Neural progenitor cell (in vitro differentiated cells): ENCODE measurements around the gene ACBD6. TPM values are rescaled to one million over a fixed set of nuclear protein-coding genes. Genes with fewer than 3 reads are reported as not detected.

Source experiments
- DNase-seq: peaks from one replicate; pipeline ENCODE4 v3.0.0-alpha.2; 2016; ENCODE audit warnings: low spot score
- H2AFZ ChIP-seq: fragments of 200-600 bp; sonication (generic); replicated peaks from 2 replicates; pipeline ENCODE4 v1.6.1; 2016; ENCODE audit warnings: antibody characterized with exemption
- H3F3A ChIP-seq: fragments of 200-600 bp; sonication (generic); 2 replicates; pipeline ENCODE4 v1.6.1; 2016; ENCODE audit warnings: antibody characterized with exemption, low read depth
- H3K27ac ChIP-seq: fragments of 200-600 bp; sonication (generic); 2 replicates; pipeline ENCODE4 v1.5.1; 2016; ENCODE audit warnings: mild to moderate bottlenecking
- H3K27me3 ChIP-seq: fragments of 200-600 bp; sonication (generic); 2 replicates; pipeline ENCODE4 v1.6.1; 2016; ENCODE audit warnings: mild to moderate bottlenecking, moderate library complexity
- H3K36me3 ChIP-seq: fragments of 200-600 bp; sonication (generic); 2 replicates; pipeline ENCODE4 v1.5.1; 2016
- H3K4me1 ChIP-seq: fragments of 200-600 bp; sonication (generic); 2 replicates; pipeline ENCODE4 v1.6.1; 2016; ENCODE audit warnings: mixed run types
- H3K4me2 ChIP-seq: fragments of 200-600 bp; sonication (generic); 2 replicates; pipeline ENCODE4 v1.6.1; 2016
- H3K4me3 ChIP-seq: fragments of 200-600 bp; sonication (generic); 2 replicates; pipeline ENCODE4 v1.5.1; 2016
- H3K79me2 ChIP-seq: fragments of 200-600 bp; sonication (generic); 2 replicates; pipeline ENCODE4 v1.6.1; 2016; ENCODE audit warnings: low read depth
- H3K9ac ChIP-seq: fragments of 200-600 bp; sonication (generic); 2 replicates; pipeline ENCODE4 v1.6.1; 2016
- H3K9me3 ChIP-seq: fragments of 200-600 bp; sonication (generic); 2 replicates; pipeline ENCODE4 v1.5.1; 2016; ENCODE audit warnings: low read depth
- H4K20me1 ChIP-seq: fragments of 200-600 bp; sonication (generic); 2 replicates; pipeline ENCODE4 v1.6.1; 2016; ENCODE audit warnings: low read depth
- H3K27ac Mint-ChIP-seq: 3 replicates; pipeline ENCODE4 v1.8.0; 2021; ENCODE audit warnings: mixed read lengths
- H3K27me3 Mint-ChIP-seq: 2 replicates; pipeline ENCODE4 v1.8.0; 2022; ENCODE audit warnings: low read depth, mild to moderate bottlenecking, inconsistent platforms, moderate library complexity, mixed read lengths; ENCODE audit not compliant: insufficient read depth
- H3K36me3 Mint-ChIP-seq: 3 replicates; pipeline ENCODE4 v1.8.0; 2021; ENCODE audit warnings: mixed read lengths
- H3K4me1 Mint-ChIP-seq: 3 replicates; pipeline ENCODE4 v1.8.0; 2021; ENCODE audit warnings: mixed read lengths
- H3K4me3 Mint-ChIP-seq: 3 replicates; pipeline ENCODE4 v1.8.0; 2021; ENCODE audit warnings: mild to moderate bottlenecking, moderate library complexity, mixed read lengths
- H3K9me3 Mint-ChIP-seq: 3 replicates; pipeline ENCODE4 v1.8.0; 2020; ENCODE audit warnings: mixed read lengths
- CTCF ChIP-seq: fragments of 200-600 bp; sonication (generic); IDR thresholded peaks from 2 replicates; pipeline ENCODE4 v1.5.1; 2017; ENCODE audit warnings: antibody characterized with exemption, mild to moderate bottlenecking
- EZH2 ChIP-seq: fragments of 200-600 bp; sonication (generic); IDR thresholded peaks from 2 replicates; pipeline ENCODE4 v1.6.1; 2017; ENCODE audit warnings: antibody characterized with exemption, mild to moderate bottlenecking, moderate library complexity
- EZH2phosphoT487 ChIP-seq: fragments of 200-600 bp; sonication (generic); IDR thresholded peaks from 2 replicates; pipeline ENCODE4 v1.6.1; 2017; ENCODE audit warnings: antibody characterized with exemption
- total RNA-seq: library from RNA; depleted of rRNA; stranded (reverse); fragments of >200 nt; gene quantifications from 2 replicates; pipeline ENCODE4 v1.2.3, GENCODE V29; 2015; ENCODE audit warnings: low replicate concordance

The ACBD6 gene
- total RNA-seq, 1 donor from 2014 or later, result 36.8 TPM

- Mint-ChIP-seq H3K9me3 (peaks cover 13% of the 10 kb centered on the region), H3K4me3 (no peak overlapping the region), H3K36me3 (no peaks in the 10 kb centered on the region), H3K27ac (no peak overlapping the region), H3K4me1 (peaks cover 7% of the 10 kb centered on the region), H3K27me3 (peaks cover 4% of the 10 kb centered on the region)
- Histone ChIP-seq H3K4me1 (no peaks in the 10 kb centered on the region), H3K27ac (no peak overlapping the region), H4K20me1 (no peaks in the 10 kb centered on the region), H3F3A (no peaks in the 10 kb centered on the region), H3K36me3 (no peaks in the 10 kb centered on the region), H3K79me2 (no peaks in the 10 kb centered on the region), H3K9ac (no peak overlapping the region), H3K4me3 (no peak overlapping the region), H3K27me3 (no peaks in the 10 kb centered on the region), H2AFZ (no peak overlapping the region), H3K9me3 (no peaks in the 10 kb centered on the region), H3K4me2 (no peak overlapping the region)
- no peak for DNase-seq
- TF ChIP-seq EZH2phosphoT487 (no peak), EZH2 (no peak), CTCF (no peak)
These were observed 8.5 kb upstream of the ACBD6 start for GRCh38 chr1:180510882-180511281.

DNA sequence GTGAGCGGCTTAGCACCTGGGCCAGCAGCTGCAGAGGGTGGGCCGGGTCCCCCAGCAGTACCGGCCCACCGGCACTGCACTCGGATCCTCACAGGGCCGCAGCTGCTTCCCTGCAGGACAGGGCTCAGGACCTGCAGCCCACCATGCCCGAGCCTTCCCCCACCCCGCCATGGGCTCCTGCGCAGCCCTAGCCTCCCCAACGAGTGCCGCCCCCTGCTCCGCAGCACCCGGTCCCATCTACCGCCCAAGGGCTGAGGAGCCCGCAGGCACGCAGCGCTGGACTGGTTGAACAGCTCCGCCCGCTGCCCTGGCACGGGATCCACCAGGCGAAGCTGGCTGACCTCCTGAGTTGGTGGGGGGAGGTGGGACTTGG lies 6.3 kb upstream of the ACBD6 start:
- H3K27ac Mint-ChIP-seq, result no peak overlapping the region
- H3K27me3 Mint-ChIP-seq, result peaks cover 4% of the 10 kb centered on the region
- no peak overlapping the region for H3K4me3 ChIP-seq
- no peak overlapping the region for H3K27ac ChIP-seq
- H3K9me3 Mint-ChIP-seq, result peaks cover 13% of the 10 kb centered on the region
- peaks cover 10% of the 10 kb centered on the region for H3K4me1 Mint-ChIP-seq
- H2AFZ ChIP-seq, result no peak overlapping the region
- no peak overlapping the region for H3K4me3 Mint-ChIP-seq
- no peaks in the 10 kb centered on the region for H3K36me3 ChIP-seq
- H3K36me3 Mint-ChIP-seq, result no peaks in the 10 kb centered on the region
- no peaks in the 10 kb centered on the region for H3K9me3 ChIP-seq
- H3F3A ChIP-seq, result peaks cover 8% of the 10 kb centered on the region
- no peaks in the 10 kb centered on the region for H3K4me1 ChIP-seq
- TF ChIP-seq EZH2phosphoT487 (no peak), EZH2 (no peak), CTCF (no peak)
- H3K27me3 ChIP-seq, result no peaks in the 10 kb centered on the region
- no peaks in the 10 kb centered on the region for H3K79me2 ChIP-seq
- H3K9ac ChIP-seq, result no peak overlapping the region
- no peaks in the 10 kb centered on the region for H4K20me1 ChIP-seq
- DNase-seq, result no peak
- no peak overlapping the region for H3K4me2 ChIP-seq

DNA sequence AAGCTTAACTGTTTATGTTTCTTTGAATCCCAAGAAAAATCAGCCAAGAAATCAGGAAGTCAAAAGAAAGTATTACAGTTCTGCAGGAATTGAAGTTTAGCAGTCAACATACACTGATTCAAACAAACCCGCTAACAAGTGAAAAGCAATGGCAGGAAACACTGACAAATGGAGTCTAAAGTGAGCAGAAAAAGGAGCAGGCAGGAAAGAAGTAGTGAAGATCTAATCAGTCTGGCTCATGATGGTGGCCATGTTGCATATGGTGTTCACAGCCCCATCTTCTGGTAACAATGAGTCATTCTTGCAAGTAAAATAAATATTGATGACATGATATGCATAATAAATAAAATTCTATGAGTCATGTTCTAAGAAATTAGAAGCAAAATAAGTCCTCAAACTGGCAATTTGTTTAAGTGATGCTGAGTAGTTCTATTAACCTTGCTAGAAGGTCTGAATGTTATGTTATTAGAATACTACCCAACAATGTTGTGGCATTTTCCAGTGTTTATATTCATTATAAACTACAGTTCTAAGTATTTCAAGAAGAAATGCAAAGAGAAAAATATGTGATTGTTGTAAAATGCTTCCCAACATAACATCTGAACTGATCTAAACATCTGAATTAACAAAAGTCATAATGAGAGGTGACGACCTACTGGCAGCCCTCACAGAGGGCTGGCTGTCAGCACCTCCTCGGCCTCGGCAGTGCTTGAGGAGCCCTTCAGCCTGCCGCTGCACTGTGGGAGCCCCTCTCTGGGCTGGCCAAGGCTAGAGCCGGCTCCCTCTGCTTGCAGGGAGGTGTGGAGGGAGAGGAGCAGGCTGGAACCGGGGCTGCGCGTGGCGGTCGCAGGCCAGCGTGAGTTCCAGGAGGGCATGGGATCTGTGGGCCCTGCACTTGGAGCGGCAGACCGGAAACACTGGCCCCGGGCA lies 5.7 kb upstream of the ACBD6 start:
- TF ChIP-seq EZH2, result no peak
- no peak for TF ChIP-seq CTCF
- TF ChIP-seq EZH2phosphoT487, result no peak
- H3K27me3 Mint-ChIP-seq, result peaks cover 4% of the 10 kb centered on the region
- no peak overlapping the region for H3K4me2 ChIP-seq
- H3K4me1 Mint-ChIP-seq, result peaks cover 15% of the 10 kb centered on the region
- no peaks in the 10 kb centered on the region for H3K36me3 ChIP-seq
- no peak overlapping the region for H3K27ac Mint-ChIP-seq
- H3K27ac ChIP-seq, result no peak overlapping the region
- no peak for DNase-seq
- no peaks in the 10 kb centered on the region for H3K9me3 ChIP-seq
- no peaks in the 10 kb centered on the region for H3K36me3 Mint-ChIP-seq
- H3K4me3 Mint-ChIP-seq, result no peak overlapping the region
- H3K4me1 ChIP-seq, result peaks cover 2% of the 10 kb centered on the region
- no peak overlapping the region for H3K4me3 ChIP-seq
- H2AFZ ChIP-seq, result no peak overlapping the region
- no peaks in the 10 kb centered on the region for H4K20me1 ChIP-seq
- peaks cover 13% of the 10 kb centered on the region for H3K9me3 Mint-ChIP-seq
- peaks cover 6% of the 10 kb centered on the region for H3K27me3 ChIP-seq
- H3K9ac ChIP-seq, result no peak overlapping the region
- H3F3A ChIP-seq, result peaks cover 10% of the 10 kb centered on the region
- H3K79me2 ChIP-seq, result no peaks in the 10 kb centered on the region
